ENCODE measurements around the gene FAM169A. TPM values are rescaled to one million over a fixed set of nuclear protein-coding genes. Genes with fewer than 3 reads are reported as not detected.

The FAM169A gene
- total and polyA plus RNA-seq, 12 donors = 0.25 to 10.6 (median 4.4) TPM

GRCh38 chr5:74837115-74837514 lies 29.1 kb downstream of the FAM169A start:
- no peak overlapping the region for H3K27ac ChIP-seq
- intact Hi-C loops (cut with DNase I) = no loop called here
- WGBS, 2 donors = 74 to 86% methylated on average over 1 of the region's 1 CpG
- ATAC-seq = no peak
- H3K4me1 ChIP-seq = no peaks in the 10 kb centered on the region
- H3K36me3 ChIP-seq = no peaks in the 10 kb centered on the region
- no peak overlapping the region for H3K4me3 ChIP-seq
- DNase-seq = no peak
- TF ChIP-seq CTCF (IDR thresholded peaks at IDR 0.05) = no peak
- no peaks in the 10 kb centered on the region for H3K9me3 ChIP-seq
- H3K27me3 ChIP-seq = peaks cover 0 to 2% (median 0%) of the 10 kb centered on the region in 7 donors

- Histone ChIP-seq H3K27me3 (peaks cover 0 to 3% (median 0%) of the 10 kb centered on the region in 7 donors), H3K27ac (no peak overlapping the region), H3K4me3 (no peak overlapping the region), H3K9me3 (no peaks in the 10 kb centered on the region), H3K4me1 (no peaks in the 10 kb centered on the region), H3K36me3 (no peaks in the 10 kb centered on the region)
- no peak for TF ChIP-seq CTCF (IDR thresholded peaks at IDR 0.05)
- WGBS, 2 donors = 90 to 92% methylated on average over 3 of the region's 3 CpGs
- no peak for ATAC-seq
- intact Hi-C loops (cut with DNase I) = no loop called here
- DNase-seq = no peak
These were observed 32.5 kb downstream of the FAM169A start for GRCh38 chr5:74833537-74834266.

- H3K9me3 ChIP-seq = no peaks in the 10 kb centered on the region
- intact Hi-C loops (cut with DNase I) = no loop called here
- ATAC-seq = no peak
These were observed 36.8 kb downstream of the FAM169A start for GRCh38 chr5:74829413-74829812.

GRCh38 chr5:74822288-74822687 lies 43.9 kb downstream of the FAM169A start:
- WGBS, 2 donors = 93 to 97% methylated on average over 1 of the region's 1 CpG
- Histone ChIP-seq H3K9me3 (no peaks in the 10 kb centered on the region), H3K4me3 (no peak overlapping the region), H3K4me1 (no peaks in the 10 kb centered on the region), H3K36me3 (no peaks in the 10 kb centered on the region), H3K27me3 (no peaks in the 10 kb centered on the region), H3K27ac (no peak overlapping the region)
- ATAC-seq (no peak), DNase-seq (no peak)
- intact Hi-C loops (cut with DNase I) = no loop called here
- no peak for TF ChIP-seq CTCF (IDR thresholded peaks at IDR 0.05)

More at GRCh38 chr5:74829413-74829812, 36.8 kb downstream of the FAM169A start:
- DNase-seq = no peak
- Histone ChIP-seq H3K36me3 (no peaks in the 10 kb centered on the region), H3K4me1 (no peaks in the 10 kb centered on the region), H3K4me3 (no peak overlapping the region), H3K27ac (no peak overlapping the region), H3K27me3 (peaks cover 0 to 3% (median 0%) of the 10 kb centered on the region in 7 donors)
- 92% methylated on average over 7 of the region's 7 CpGs for WGBS, 2 donors
- no peak for TF ChIP-seq CTCF (IDR thresholded peaks at IDR 0.05)

Data from heart right ventricle (tissue), 16 donors.